ENCODE data around the gene FLT4. TPM values are rescaled to one million over a fixed set of nuclear protein-coding genes. Genes with fewer than 3 reads are reported as not detected.
A peak's percentile ranks its signal among the peaks of the same experiment; 100 is the strongest.

The FLT4 gene
- total RNA-seq, 1 donor from 2014 or later, result 5.6 TPM

DNA sequence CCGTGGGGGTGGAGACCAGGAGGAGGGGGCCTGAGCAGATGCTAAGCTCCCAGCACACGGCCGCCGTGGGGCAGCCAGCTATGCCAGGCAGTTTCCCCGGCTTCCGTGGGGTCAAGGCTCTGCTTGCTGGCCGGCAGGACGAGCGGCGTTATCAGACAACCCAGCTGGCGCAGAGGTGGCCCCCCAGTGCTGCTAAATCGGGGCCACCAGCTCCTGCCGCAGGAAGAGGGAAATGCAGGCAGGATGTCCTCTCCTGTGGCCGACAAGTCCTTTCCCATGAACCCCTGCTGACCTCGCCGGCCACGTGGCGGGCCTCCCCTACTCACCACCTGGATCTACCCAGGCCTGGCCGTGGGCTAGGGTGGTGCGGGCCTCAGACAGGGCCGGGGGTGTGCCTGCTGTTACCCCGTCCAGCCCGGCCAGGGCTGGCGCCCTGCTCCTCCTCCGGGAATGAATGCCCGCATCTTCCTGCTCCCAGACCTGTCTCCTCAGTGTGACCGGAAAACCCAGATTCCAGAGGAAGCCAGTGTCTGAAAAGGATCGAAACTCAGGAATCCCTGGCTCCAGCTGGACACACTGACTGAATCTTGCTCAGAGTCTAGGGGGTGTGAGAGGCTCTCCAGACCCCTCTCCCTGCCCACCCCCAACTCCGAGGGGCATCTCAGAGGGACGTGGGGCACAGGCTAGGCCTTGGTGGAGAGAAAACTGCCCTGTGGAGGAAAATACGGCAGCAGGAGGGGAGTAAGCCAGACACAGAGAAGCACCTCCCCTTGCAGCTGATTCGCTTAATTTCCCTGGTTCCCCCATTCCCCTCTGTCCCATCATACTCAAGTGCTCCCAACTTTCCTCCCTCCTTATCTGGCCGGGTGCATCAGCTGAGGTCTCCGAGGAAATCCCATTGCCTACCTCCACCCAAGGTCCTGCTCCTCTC lies 3.9 kb downstream of the FLT4 start:
- ATAC-seq (ENCODE audit: poor library complexity) (no peak), DNase-seq (peak; percentile 47)

DNA sequence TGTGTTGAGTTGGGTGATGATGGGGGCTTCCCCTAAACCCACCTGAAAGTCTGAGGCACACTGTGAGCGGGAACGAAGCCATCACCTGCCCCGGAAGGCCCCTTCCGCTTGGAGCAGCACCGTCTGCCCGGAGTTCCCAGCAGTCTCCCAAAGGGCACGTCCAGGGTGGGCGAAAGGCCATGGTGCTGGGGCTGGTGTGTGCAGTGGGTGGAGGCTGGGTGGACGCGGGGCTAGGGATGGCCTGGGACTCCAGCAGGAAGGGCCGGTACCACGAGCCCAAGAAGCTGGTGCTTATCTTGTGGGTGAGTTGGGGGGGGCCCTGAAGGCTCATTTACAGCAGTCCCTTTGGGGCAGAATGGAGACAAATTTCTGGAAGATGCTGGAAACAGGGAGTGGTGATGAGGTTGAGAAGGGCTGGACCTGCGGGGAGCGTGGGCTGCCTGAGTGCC lies 4.6 kb downstream of the FLT4 start:
- no peak for ATAC-seq (ENCODE audit: poor library complexity)
- DNase-seq, result no peak
- intact Hi-C loops (cut with DNase I), result no loop called here

More for the DNA sequence above, 3.9 kb downstream of the FLT4 start:
- intact Hi-C loops (cut with DNase I), result no loop called here

DNA sequence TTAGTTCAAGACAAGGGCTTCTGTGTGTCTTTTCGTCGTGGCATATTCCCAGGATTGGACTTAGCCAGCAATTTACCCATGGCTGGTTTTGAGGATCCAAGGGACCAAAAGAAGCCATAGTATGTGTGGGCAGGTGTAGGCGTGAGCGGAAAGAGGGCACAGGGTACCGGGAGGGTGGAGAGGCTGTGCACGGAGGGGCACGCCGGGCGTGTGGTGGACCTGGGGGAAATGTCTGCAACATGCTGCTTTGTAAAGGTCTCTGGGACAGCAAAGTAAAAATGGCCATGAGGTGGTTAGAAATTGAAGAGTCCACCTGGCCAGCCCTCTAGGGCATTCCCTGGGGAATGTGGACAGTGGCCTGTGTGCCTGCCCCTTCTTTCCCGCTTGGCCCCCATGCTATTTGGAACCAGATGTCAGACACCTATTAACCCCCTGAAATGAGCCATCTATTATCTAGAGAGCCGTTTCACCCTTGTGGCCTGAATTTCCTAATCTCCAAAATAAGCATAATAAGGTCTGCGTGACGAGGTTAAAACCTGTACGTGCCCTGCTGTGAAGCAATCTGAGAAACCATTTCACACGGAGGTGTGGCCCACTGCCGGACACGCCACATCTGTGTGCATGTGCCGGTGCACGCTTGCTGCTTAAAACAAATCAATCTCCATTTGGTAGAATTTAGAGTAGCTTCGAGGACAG lies 5.1 kb downstream of the FLT4 start:
- no peak for DNase-seq
- intact Hi-C loops (cut with DNase I), result no loop called here
- ATAC-seq (ENCODE audit: poor library complexity), result no peak

DNA sequence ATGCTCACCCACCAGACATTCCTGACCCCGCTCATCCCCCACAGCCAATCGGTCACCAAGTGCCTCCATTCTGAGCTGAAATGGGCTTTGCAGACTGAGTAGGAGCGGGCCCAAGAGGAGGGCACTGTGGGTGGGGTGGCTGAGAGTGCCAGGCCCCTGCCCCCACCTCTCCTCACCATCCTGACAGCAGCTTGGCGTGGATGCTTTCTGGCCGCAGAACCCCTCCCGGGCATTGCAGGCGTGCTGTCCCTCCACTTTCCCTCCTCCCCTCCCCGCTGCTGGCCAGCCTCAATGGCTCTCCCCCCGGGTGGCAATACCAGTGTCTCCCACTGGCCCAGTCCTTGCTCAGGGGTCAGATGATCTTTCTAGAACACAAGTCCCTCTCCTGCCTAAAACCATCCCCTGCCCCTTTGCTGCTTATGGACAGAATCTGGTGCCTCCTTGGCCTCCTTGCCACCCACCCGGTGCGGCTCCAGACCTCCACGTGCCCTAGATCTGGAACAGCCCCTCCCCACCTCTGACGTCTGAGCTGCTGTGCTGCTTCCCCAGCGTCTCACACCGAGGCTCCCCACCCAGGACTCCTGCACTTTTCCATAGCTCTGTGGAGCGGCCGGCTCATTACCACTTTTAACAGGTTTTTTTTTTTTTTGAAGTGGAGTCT lies 6.1 kb downstream of the FLT4 start:
- intact Hi-C loops (cut with DNase I), result no loop called here
- no peak for DNase-seq

DNA sequence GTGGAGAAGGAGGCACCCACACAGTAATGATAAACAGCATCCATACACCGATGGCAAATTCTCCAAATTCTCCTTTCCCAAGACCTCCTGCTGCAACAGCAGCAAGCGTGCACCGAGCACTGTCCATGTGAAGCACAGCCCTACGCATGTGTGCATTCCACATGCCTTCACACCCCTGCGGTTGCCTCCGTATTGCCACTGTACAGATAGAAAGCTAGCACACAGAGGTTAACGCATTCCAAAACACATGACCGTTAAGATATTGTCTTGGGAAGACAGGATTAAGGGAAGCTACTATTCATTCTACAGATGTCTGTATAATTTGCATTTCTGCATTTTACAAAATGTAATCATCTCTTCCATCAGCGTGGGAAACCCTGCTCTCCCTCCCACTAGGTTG lies 6.6 kb downstream of the FLT4 start:
- DNase-seq (no peak), ATAC-seq (ENCODE audit: poor library complexity) (no peak)
- intact Hi-C loops (cut with DNase I), result no loop called here

More for the DNA sequence above, 6.1 kb downstream of the FLT4 start:
- no peak for ATAC-seq (ENCODE audit: poor library complexity)

DNA sequence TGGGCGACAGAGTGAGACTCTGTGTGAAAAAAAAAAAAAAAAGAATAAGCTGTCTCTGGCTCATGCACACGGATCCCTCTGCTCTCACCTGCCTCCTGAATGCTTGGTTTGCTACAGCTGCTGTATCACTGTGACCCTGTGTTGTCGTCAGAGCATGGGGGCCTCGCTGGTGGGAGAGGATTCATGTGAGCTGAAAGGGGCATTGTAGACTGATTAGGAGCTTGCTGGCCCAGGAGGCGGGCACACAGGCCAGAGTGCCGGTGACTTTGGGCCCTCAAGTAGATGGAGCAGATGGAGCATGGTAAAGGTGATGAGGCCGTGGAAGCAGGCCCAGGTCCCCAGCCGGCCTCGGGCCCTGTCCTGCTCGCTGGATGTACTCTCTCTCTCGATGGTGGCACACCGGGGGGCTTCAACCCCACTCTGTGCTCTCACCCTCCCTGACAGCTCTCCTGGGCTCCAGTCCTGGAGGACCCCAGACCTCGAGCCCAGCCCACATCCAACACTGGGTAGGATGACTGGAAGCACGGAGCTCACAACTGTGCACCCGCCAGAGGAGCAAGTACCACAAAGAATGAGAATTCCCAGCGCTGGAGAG lies 7.1 kb downstream of the FLT4 start:
- DNase-seq, result no peak
- intact Hi-C loops (cut with DNase I), result no loop called here
- no peak for ATAC-seq (ENCODE audit: poor library complexity)

DNA sequence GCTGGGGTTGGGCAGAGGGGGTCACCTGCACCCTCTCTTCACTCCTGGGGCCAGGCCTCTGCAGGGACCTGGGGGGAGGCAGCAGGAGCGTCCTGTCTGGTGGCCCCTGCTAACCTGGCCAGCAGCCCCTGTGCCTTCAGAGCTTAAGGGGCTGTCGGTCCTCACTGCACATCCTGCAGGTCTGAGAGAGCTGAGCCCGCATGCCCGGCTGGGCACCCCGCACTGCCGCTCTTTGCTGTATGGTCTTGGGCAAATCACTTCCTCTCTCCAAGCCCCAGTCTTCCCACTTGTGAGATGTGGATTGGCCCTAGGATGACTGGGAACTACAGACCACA lies 7.9 kb downstream of the FLT4 start:
- intact Hi-C loops (cut with DNase I), result no loop called here
- DNase-seq (no peak), ATAC-seq (ENCODE audit: poor library complexity) (no peak)

DNA sequence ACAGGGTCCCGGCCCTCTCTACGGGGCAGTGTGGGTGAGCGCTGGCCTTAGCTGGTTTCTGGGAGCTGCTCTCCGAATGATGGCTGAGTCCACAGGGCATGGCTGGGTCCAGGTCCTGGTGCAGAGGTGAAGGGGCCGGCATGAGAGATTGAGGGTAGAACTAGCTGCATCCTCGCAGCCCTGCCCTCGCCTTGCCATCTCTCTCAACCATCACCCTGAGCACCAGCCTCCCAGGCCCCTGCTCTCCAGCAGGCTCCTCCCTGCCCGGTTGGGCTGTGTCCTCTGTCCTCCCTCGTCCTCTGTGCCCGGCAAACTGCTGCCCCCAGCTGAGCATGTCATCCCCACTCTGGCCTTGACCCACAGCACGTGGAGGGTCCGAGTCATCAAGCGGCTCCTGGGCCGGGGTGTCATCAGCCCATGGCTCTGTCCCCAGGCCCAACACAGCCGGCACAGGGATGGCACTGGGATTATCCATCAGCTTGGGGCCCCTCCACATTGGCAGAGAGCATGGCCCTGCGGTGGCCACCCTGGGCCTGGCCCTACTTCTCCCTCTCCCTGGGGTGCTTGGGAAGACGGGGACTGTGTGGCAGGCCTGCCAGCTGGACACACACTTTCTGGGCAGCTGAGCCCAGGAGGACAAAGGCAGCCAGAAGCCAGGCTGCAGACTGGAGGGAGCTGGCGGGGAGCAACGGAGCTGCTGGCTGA lies 8.4 kb downstream of the FLT4 start:
- intact Hi-C loops (cut with DNase I), result no loop called here
- ATAC-seq (ENCODE audit: poor library complexity) (no peak), DNase-seq (no peak)

DNA sequence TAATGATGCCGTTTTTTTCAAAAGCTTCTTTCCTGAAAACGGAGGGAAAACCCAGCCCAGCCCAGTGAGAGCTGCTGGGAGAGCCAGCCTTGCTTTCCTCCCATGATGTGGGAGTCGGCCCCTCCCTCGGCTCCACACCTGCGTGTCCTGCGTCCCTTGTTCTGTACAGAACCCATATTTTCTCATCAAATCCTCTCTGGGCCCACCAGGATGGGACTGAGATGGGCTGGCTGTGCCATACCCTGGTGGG lies 8.9 kb downstream of the FLT4 start:
- no peak for DNase-seq
- no peak for ATAC-seq (ENCODE audit: poor library complexity)
- intact Hi-C loops (cut with DNase I), result no loop called here

DNA sequence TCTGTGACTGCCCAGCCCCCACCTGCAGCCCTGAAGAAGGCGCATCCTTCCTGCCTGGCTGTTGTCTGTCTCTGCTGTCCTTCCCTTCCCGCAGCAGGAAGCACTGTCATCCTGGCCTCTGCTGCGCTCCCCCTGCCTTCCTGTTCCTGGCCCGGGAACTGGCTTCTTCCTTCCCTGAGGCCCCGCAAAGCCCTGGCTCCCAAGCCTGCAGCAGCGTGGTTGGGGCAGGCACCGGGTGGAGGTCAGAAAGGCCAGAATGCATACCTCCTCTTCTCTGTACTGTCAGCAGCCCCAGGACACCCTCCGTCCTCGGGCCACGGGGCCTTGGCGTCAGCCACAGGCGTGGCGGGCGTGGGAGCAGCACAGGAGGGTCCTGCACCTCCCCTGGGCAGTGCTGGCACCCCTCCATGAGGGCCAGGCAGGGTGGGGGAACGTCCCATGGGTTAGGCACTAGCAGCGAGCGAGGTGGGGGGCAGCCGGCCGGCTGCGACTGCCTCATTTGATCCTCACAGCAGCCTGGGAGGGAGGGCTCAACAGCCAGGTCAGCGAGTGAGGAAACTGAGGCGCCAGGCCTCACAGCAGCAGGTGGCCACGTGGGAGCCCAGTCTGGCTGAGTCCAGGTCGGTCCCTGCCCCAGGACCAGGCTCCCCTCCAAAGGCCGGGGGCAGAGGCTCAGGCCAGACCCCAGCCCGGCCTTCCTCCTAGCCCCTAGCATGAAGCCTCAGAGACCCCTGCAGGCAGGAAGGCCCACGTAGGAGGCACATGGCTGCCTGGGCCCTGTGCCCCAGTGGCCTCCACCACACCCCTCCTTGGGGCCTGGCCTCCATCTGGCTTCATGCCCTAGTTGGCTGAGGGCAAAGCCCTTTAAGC lies 9.4 kb downstream of the FLT4 start:
- intact Hi-C loops (cut with DNase I), result no loop called here
- DNase-seq (peak; percentile 46), ATAC-seq (ENCODE audit: poor library complexity) (no peak)

DNA sequence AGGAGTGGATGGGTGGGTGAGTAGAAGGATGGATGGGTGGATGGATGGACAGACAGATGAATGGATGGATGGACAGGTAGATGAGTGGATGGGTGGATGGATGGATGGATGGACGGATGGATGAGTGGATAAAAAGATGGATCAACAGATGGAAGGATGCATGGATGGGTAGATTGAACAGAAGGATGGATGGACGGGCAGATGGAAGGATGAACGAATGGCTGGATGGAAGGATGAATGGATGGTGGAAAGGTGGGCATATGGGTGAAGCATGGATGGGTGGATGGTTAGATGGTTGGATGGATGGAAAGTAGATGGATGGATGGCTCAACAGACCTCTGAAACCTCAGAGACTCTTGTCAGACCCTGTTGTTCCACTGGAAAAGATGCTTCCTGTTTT lies 10.1 kb downstream of the FLT4 start:
- intact Hi-C loops (cut with DNase I), result no loop called here
- ATAC-seq (ENCODE audit: poor library complexity) (no peak), DNase-seq (no peak)

DNA sequence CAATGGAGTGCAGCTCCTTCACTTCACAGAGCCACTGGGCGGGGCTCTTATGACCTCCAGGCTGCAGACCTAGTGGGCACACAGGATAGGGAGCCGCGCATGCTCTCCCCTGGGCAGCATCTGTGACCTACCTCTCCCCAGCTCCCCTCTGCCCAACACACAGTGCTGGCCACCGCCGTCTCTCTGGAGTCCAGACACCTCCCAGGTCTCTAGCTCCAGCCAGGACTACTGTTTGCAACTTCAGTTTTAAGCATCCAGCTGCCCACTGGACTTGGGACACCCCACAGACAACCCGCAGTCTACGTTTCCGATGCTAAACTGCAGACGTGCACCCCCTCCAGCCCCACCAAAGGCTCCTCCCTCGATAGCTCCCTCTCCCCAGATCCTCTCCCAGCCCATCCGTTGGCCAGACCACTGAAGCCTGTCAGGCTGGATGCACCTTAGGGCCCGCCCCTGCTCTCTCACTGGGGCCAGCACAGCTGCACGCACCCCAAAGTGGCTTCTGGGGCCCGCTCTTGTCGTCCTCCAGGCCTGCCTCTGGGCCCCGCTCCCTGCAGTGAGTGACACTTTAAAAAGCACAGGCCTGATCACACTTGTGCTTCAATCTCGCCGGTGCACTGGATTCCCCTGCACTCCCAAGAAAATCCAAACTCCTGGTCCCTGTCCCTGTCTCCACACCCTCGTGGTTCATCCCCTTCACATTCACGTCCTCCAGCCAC lies 11.3 kb downstream of the FLT4 start:
- intact Hi-C loops (cut with DNase I), result no loop called here
- no peak for ATAC-seq (ENCODE audit: poor library complexity)
- DNase-seq, result peak; percentile 35

DNA sequence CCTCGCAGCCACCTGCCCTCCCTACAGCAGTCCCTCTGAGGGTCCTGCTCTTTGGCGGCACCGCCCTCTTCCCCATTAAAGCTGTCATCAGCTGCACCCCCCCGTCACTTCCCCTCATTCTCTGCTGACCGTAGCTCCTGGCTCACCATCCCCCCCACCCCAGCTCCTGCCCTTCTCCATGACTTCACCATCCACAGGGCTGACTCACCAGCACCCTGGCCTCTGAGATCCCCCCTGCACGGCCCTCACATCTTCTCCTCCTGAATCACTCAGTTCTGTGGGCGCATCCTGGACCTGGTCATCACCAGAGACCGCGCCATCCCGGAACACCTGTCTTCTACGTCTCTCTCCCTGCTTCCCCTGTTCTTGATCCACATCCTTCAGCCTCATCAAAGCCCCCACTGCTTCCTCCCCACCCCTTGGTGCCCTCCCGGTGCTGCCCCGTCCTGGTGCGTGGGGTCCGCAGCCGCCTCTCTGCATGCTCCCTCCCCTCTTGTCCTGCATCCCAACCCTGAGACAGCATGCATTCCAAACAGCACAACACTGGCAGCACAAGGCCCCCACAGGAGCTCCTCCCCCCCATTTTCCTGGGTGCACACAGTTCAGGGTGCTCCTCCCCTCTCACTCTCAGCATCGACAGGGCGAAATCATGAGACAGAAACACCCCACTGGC lies 12.9 kb downstream of the FLT4 start:
- DNase-seq (peak; percentile 45), ATAC-seq (ENCODE audit: poor library complexity) (no peak)
- intact Hi-C loops (cut with DNase I), result no loop called here

DNA sequence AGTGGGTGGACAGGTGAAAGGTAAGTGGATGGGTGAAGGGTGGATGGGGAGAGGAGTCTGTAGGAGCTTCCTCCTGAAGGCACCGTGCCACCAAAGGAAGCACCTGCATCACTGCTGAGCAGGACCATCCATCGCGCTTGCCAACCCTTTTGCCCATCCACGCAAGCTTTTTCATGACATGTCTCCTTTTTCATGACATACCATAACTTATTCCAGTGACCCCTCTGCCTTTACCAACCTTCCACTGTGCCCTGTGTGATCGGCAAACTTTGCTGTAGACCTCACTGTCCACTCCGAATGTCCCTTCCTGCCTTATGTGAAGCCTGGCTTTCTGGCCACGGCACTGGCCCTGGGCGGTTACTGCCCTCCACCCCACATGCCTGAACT lies 13.4 kb downstream of the FLT4 start:
- DNase-seq, result no peak

DNA sequence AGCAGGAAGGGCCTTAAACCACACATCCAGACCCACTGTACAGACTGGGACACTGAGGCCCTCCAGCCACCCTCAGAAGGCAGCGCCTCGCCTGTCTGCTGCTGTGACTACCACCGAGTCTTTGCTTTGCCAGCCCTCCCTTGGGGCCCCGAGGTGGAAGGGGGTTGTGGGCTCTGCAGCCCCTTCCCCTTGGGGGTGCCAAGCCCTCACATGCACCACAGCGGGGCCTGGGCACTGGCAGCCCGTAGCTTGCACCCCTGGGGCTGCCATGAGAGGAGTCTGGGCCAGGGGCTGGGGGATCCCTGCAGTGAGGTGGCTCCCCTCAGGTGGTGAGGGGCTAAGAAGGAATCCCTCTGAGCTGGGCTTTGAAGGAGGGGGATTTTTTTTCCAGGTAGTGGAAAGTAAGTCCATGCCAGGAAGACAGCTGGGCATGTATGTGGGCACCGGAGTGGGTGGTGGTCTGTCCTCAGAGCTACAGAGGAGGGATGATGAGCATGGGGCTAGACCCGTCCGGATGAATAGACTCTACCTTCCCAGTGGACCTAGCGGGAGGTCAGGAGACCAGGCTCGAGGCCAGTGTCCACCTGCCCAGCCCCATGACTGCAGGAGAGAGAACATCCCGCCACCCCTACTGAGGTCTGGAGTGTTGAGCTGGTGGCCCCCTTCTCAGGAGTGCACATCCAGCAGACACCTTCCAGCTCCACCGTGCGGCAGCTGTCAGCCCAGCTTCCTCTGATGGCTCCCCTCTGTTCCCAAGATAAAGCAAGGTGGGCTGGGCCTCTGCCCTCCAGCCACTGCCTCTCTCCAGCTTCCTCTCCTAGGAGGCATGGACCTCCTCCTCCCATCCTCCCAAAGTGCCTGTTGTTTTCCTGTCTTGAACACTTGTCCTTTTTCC lies 15.9 kb downstream of the FLT4 start:
- peak; percentile 24 for DNase-seq
- no peak for ATAC-seq (ENCODE audit: poor library complexity)

More for the DNA sequence above, 13.4 kb downstream of the FLT4 start:
- intact Hi-C loops (cut with DNase I), result no loop called here
- no peak for ATAC-seq (ENCODE audit: poor library complexity)

DNA sequence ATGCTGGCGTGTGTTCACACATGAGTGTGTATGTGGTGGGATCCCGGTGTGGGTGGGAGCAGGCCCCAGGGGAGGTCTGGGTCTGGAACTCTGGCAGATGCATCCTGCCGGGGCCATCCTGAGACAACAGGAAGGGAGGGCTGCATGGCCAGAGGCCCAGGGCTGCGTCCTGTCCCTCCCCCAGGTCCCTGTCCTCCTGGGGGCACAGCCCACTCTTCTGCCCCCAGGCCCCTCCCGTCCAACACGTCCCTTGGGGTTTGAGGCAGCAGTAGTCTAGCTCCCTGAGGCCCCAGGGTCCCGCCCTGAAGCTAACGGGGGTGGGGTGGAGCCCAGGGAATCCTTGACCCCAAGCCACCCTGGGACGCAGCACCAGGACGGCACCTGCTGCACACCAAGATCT lies 16.6 kb downstream of the FLT4 start:
- peak; percentile 38 for ATAC-seq (ENCODE audit: poor library complexity)
- DNase-seq, result peak; percentile 41

More for the DNA sequence above, 15.9 kb downstream of the FLT4 start:
- intact Hi-C loops (cut with DNase I), result no loop called here

More for the DNA sequence above, 16.6 kb downstream of the FLT4 start:
- intact Hi-C loops (cut with DNase I), result no loop called here
